ENCODE measurements around the gene ERAP2.

DNA sequence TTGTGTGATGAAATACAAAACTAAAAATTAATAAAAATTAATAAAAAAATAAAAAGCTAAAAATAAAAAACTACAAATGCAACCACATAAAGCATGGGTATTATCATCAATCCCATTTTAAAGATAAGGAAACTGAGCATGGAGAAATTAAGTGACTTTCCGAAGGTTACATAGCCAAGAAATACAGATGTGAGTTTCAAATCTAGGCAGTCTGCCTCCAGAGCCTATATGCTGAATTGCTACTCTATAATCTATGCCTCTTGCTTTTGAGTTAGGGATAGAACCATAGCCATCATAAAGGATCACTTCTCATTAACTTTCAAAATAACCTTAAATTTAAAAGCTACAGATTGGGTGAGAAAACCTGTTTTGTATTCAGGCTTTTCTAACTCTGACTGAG lies 18.8 kb upstream of the ERAP2 start:
- TF ChIP-seq CTCF (IDR thresholded peaks at IDR 0.05) (no peak), POLR2A (IDR thresholded peaks at IDR 0.05) (no peak), POLR2AphosphoS5 (IDR thresholded peaks at IDR 0.05; ENCODE audit: insufficient read depth in 1 of 2, low read depth in 1 of 2) (no peak)
